ENCODE data around the gene PTPRT. TPM values are rescaled to one million over a fixed set of nuclear protein-coding genes. Genes with fewer than 3 reads are reported as not detected.

PTPRT gene
- total and polyA plus RNA-seq, 2 experiments from 2014 or later: not detected

DNA sequence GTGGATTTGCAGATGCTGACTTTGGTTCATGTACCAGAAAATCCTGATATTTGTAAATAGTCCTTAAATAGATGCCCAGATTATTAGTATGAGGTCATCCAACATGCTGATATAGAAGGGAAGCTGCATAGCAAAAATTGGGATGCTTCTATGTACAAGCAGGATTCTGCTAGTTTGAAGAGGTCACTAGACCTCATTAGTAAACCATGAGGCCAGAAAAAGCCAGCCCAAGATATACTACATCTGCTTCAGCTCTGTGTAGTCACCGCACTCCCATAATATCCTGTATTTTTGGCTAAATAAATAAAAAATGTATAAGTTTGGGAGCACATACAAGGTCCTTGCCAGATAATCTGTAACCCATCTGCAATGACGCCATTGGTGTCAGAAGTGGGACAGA, 13.0 kb downstream of the PTPRT start:
- H3K4me2 ChIP-seq: no peak overlapping the region
- H3K36me3 Mint-ChIP-seq (ENCODE audit: low read depth): peaks cover 22% of the 10 kb centered on the region
- peaks cover 87% of the 10 kb centered on the region for H3K9me3 Mint-ChIP-seq
- no peak overlapping the region for H3K27ac Mint-ChIP-seq
- DNase-seq (ENCODE audit: low spot score): no peak
- no peak overlapping the region; the same call in 1 of the 2 replicates for H3K4me3 ChIP-seq
- no peaks in the 10 kb centered on the region for H3K4me1 ChIP-seq (ENCODE audit: insufficient read depth)
- no peaks in the 10 kb centered on the region for H4K20me1 ChIP-seq (replicated peaks; ENCODE audit: insufficient read depth)
- no peaks in the 10 kb centered on the region for H3K9me2 ChIP-seq (ENCODE audit: insufficient read depth)
- H3K79me2 ChIP-seq (replicated peaks; ENCODE audit: insufficient read depth): no peaks in the 10 kb centered on the region
- H3K27me3 Mint-ChIP-seq (ENCODE audit: insufficient read depth, low read depth, poor library complexity): peaks cover 3% of the 10 kb centered on the region
- TF ChIP-seq ZNF331 (CRISPR knock-in tag; IDR thresholded peaks at IDR 0.05; ENCODE audit: low read depth): no peak
- TF ChIP-seq, protein P1, sequence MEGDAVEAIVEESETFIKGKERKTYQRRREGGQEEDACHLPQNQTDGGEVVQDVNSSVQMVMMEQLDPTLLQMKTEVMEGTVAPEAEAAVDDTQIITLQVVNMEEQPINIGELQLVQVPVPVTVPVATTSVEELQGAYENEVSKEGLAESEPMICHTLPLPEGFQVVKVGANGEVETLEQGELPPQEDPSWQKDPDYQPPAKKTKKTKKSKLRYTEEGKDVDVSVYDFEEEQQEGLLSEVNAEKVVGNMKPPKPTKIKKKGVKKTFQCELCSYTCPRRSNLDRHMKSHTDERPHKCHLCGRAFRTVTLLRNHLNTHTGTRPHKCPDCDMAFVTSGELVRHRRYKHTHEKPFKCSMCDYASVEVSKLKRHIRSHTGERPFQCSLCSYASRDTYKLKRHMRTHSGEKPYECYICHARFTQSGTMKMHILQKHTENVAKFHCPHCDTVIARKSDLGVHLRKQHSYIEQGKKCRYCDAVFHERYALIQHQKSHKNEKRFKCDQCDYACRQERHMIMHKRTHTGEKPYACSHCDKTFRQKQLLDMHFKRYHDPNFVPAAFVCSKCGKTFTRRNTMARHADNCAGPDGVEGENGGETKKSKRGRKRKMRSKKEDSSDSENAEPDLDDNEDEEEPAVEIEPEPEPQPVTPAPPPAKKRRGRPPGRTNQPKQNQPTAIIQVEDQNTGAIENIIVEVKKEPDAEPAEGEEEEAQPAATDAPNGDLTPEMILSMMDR (conservative IDR thresholded peaks at IDR 0.05; ENCODE audit: low read depth in 2 of 2): no peak
- H3K27me3 ChIP-seq (ENCODE audit: insufficient read depth): no peaks in the 10 kb centered on the region
- no peaks in the 10 kb centered on the region for H3F3A ChIP-seq (replicated peaks; ENCODE audit: low read depth)
- H3K4me3 Mint-ChIP-seq: no peak overlapping the region
- H3K36me3 ChIP-seq (ENCODE audit: insufficient read depth): no peaks in the 10 kb centered on the region; the same call in 1 of the 2 replicates
- no peaks in the 10 kb centered on the region for H3K4me1 Mint-ChIP-seq
- no peak overlapping the region for H3K27ac ChIP-seq (ENCODE audit: low read depth)
- H2AFZ ChIP-seq: no peak overlapping the region
- no peak for ATAC-seq

DNA sequence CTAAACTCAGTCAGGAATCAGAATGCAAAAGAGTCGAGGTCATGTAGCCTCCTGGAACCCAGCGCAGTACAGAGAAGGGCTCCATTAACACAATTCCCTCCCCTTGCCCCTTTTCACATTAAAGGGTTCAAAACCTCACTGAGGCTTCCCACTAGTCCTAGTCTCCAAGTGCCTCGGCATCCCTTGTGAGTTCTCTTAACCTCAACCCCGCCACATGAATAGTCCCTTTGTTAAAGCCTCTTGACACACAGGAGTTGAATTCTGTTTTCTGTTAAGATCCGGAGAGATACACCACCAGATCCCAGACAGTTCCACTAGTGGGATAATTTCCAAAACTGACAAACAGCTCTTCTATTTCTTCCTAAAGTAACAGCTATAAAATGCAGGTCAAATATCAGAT, 17.8 kb downstream of the PTPRT start:
- no peaks in the 10 kb centered on the region for H3K27me3 ChIP-seq (ENCODE audit: insufficient read depth)
- H3K27ac ChIP-seq (ENCODE audit: low read depth): no peak overlapping the region
- H3F3A ChIP-seq (replicated peaks; ENCODE audit: low read depth): no peaks in the 10 kb centered on the region
- no peak overlapping the region for H3K27ac Mint-ChIP-seq
- no peak overlapping the region for H3K4me2 ChIP-seq
- ATAC-seq: no peak
- H3K36me3 Mint-ChIP-seq (ENCODE audit: low read depth): peaks cover 18% of the 10 kb centered on the region
- no peak overlapping the region for H2AFZ ChIP-seq
- H3K27me3 Mint-ChIP-seq (ENCODE audit: insufficient read depth, low read depth, poor library complexity): no peaks in the 10 kb centered on the region
- H3K79me2 ChIP-seq (replicated peaks; ENCODE audit: insufficient read depth): no peaks in the 10 kb centered on the region
- H3K4me1 ChIP-seq (ENCODE audit: insufficient read depth): no peaks in the 10 kb centered on the region
- H3K4me3 Mint-ChIP-seq: no peak overlapping the region
- H3K9me2 ChIP-seq (ENCODE audit: insufficient read depth): no peaks in the 10 kb centered on the region
- peaks cover 82% of the 10 kb centered on the region for H3K9me3 Mint-ChIP-seq
- H3K4me3 ChIP-seq: no peak overlapping the region
- no peaks in the 10 kb centered on the region for H4K20me1 ChIP-seq (replicated peaks; ENCODE audit: insufficient read depth)
- no peaks in the 10 kb centered on the region for H3K4me1 Mint-ChIP-seq
- no peaks in the 10 kb centered on the region; the same call in 1 of the 2 replicates for H3K36me3 ChIP-seq (ENCODE audit: insufficient read depth)
- no peak for DNase-seq (ENCODE audit: low spot score)
- TF ChIP-seq ZNF114 (CRISPR knock-in tag; IDR thresholded peaks at IDR 0.05) (no peak), POLR2AphosphoS5 (IDR thresholded peaks at IDR 0.05; ENCODE audit: low read depth) (no peak), ZNF331 (CRISPR knock-in tag; IDR thresholded peaks at IDR 0.05; ENCODE audit: low read depth) (no peak), NANOG (IDR thresholded peaks at IDR 0.05; ENCODE audit: borderline replicate concordance) (no peak), EZH2phosphoT487 (IDR thresholded peaks at IDR 0.05; ENCODE audit: unreplicated experiment) (no peak), CREB1 (CRISPR knock-in tag; IDR thresholded peaks at IDR 0.05; ENCODE audit: low read depth) (no peak)
- TF ChIP-seq, protein P1 (conservative IDR thresholded peaks at IDR 0.05; ENCODE audit: low read depth in 2 of 2): no peak
- TF ChIP-seq, protein P2, sequence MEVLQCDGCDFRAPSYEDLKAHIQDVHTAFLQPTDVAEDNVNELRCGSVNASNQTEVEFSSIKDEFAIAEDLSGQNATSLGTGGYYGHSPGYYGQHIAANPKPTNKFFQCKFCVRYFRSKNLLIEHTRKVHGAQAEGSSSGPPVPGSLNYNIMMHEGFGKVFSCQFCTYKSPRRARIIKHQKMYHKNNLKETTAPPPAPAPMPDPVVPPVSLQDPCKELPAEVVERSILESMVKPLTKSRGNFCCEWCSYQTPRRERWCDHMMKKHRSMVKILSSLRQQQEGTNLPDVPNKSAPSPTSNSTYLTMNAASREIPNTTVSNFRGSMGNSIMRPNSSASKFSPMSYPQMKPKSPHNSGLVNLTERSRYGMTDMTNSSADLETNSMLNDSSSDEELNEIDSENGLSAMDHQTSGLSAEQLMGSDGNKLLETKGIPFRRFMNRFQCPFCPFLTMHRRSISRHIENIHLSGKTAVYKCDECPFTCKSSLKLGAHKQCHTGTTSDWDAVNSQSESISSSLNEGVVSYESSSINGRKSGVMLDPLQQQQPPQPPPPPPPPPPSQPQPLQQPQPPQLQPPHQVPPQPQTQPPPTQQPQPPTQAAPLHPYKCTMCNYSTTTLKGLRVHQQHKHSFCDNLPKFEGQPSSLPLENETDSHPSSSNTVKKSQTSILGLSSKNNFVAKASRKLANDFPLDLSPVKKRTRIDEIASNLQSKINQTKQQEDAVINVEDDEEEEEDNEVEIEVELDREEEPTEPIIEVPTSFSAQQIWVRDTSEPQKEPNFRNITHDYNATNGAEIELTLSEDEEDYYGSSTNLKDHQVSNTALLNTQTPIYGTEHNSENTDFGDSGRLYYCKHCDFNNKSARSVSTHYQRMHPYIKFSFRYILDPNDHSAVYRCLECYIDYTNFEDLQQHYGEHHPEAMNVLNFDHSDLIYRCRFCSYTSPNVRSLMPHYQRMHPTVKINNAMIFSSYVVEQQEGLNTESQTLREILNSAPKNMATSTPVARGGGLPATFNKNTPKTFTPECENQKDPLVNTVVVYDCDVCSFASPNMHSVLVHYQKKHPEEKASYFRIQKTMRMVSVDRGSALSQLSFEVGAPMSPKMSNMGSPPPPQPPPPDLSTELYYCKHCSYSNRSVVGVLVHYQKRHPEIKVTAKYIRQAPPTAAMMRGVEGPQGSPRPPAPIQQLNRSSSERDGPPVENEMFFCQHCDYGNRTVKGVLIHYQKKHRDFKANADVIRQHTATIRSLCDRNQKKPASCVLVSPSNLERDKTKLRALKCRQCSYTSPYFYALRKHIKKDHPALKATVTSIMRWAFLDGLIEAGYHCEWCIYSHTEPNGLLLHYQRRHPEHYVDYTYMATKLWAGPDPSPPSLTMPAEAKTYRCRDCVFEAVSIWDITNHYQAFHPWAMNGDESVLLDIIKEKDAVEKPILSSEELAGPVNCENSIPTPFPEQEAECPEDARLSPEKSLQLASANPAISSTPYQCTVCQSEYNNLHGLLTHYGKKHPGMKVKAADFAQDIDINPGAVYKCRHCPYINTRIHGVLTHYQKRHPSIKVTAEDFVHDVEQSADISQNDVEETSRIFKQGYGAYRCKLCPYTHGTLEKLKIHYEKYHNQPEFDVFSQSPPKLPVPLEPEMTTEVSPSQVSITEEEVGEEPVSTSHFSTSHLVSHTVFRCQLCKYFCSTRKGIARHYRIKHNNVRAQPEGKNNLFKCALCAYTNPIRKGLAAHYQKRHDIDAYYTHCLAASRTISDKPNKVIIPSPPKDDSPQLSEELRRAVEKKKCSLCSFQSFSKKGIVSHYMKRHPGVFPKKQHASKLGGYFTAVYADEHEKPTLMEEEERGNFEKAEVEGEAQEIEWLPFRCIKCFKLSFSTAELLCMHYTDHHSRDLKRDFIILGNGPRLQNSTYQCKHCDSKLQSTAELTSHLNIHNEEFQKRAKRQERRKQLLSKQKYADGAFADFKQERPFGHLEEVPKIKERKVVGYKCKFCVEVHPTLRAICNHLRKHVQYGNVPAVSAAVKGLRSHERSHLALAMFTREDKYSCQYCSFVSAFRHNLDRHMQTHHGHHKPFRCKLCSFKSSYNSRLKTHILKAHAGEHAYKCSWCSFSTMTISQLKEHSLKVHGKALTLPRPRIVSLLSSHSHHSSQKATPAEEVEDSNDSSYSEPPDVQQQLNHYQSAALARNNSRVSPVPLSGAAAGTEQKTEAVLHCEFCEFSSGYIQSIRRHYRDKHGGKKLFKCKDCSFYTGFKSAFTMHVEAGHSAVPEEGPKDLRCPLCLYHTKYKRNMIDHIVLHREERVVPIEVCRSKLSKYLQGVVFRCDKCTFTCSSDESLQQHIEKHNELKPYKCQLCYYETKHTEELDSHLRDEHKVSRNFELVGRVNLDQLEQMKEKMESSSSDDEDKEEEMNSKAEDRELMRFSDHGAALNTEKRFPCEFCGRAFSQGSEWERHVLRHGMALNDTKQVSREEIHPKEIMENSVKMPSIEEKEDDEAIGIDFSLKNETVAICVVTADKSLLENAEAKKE (CRISPR knock-in tag; IDR thresholded peaks at IDR 0.05): no peak
- TF ChIP-seq, protein P3, sequence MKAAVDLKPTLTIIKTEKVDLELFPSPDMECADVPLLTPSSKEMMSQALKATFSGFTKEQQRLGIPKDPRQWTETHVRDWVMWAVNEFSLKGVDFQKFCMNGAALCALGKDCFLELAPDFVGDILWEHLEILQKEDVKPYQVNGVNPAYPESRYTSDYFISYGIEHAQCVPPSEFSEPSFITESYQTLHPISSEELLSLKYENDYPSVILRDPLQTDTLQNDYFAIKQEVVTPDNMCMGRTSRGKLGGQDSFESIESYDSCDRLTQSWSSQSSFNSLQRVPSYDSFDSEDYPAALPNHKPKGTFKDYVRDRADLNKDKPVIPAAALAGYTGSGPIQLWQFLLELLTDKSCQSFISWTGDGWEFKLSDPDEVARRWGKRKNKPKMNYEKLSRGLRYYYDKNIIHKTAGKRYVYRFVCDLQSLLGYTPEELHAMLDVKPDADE (IDR thresholded peaks at IDR 0.05): no peak
